Activated CD8-positive, alpha-beta T cell treated with anti-CD3 and anti-CD28 coated beads for 36 hours (primary cell): ENCODE results near the gene SPACA6. TPM values are rescaled to one million over a fixed set of nuclear protein-coding genes. Genes with fewer than 3 reads are reported as not detected.
"Not testable (repeated sequence)": the region's sequence is repeated elsewhere in the genome, so short reads cannot be mapped to it uniquely, and the experiment has no call there.

Source experiments
- ATAC-seq: fragments of 200-7000 bp; cut with Tn5 transposase; one replicate; pipeline ENCODE4 v1.10.0; 2021; ENCODE audit warnings: mild to moderate bottlenecking, moderate library complexity
- CTCF ChIA-PET: fragments of 350-600 bp; sonication (Branson Sonifier 250); formaldehyde crosslinking; loops from one replicate; lab custom pipeline; 2021; ENCODE audit warnings: antibody characterized with exemption; lab: Charles Lee
- POLR2A ChIA-PET: fragments of 350-600 bp; sonication (Branson Sonifier 250); formaldehyde crosslinking; loops from one replicate; lab custom pipeline; 2021; ENCODE audit warnings: antibody characterized with exemption; lab: Charles Lee
- DNase-seq: peaks from one replicate; pipeline ENCODE4 v3.0.0-alpha.2; 2020
- H3K27ac Mint-ChIP-seq: one replicate; pipeline ENCODE4 v1.8.0; 2021; ENCODE audit warnings: mild to moderate bottlenecking, mixed read lengths
- H3K27me3 Mint-ChIP-seq: one replicate; pipeline ENCODE4 v1.8.0; 2021; ENCODE audit warnings: mixed read lengths
- H3K36me3 Mint-ChIP-seq: one replicate; pipeline ENCODE4 v1.8.0; 2021; ENCODE audit warnings: low read depth, mixed read lengths
- H3K4me1 Mint-ChIP-seq: one replicate; pipeline ENCODE4 v1.8.0; 2021; ENCODE audit warnings: low read depth, mixed read lengths
- H3K4me3 Mint-ChIP-seq: one replicate; pipeline ENCODE4 v1.8.0; 2021; ENCODE audit warnings: mild to moderate bottlenecking, moderate library complexity, mixed read lengths
- H3K9me3 Mint-ChIP-seq: one replicate; pipeline ENCODE4 v1.8.0; 2021; ENCODE audit warnings: mixed read lengths
- CTCF ChIP-seq: fragments of 200-600 bp; IDR thresholded peaks from one replicate; pipeline ENCODE4 v1.8.0; 2022; ENCODE audit warnings: antibody characterized with exemption, mild to moderate bottlenecking
- intact Hi-C: fragments of 100-400 bp; cut with micrococcal nuclease; formaldehyde crosslinking; loops from one replicate; pipeline ENCODE4 v1.10.0; 2022
- total RNA-seq, 2 experiments: library from RNA; stranded (reverse); gene quantifications; one replicate each; pipeline ENCODE4 v1.2.3, GENCODE V29; 2021

SPACA6 gene
- total RNA-seq: 1 to 10 TPM; 2.4 to 4.6 TPM

- intact Hi-C loops: no loop called here
- ChIA-PET CTCF (no interaction called here), POLR2A (no interaction called here)
- H3K27ac Mint-ChIP-seq: no peak within 1 kb of the TSS
- TF ChIP-seq CTCF: no peak
- H3K4me1 Mint-ChIP-seq: peaks cover 15% of the 10 kb centered on the region
- no peak for ATAC-seq
- no peaks in the 10 kb centered on the region for H3K36me3 Mint-ChIP-seq
- H3K27me3 Mint-ChIP-seq: peaks cover 5% of the 10 kb centered on the region
- DNase-seq: no peak
- H3K4me3 Mint-ChIP-seq: no peak within 1 kb of the TSS
- H3K9me3 Mint-ChIP-seq: no peaks in the 10 kb centered on the region
Observed at GRCh38 chr19:51693260-51693659, at the start of gene SPACA6. TSS of gene SPACA6 (plus strand) at chr19:51693330. CDS start at chr19:51693527, 197 bp downstream.

- no peak for TF ChIP-seq CTCF
- CTCF ChIA-PET: interaction anchor here (1.0 to 1.4 kb wide), 2 partner anchors 12 to 16 kb away, joined by 4 to 5 read pairs; no protein-coding TSS in a partner anchor
- POLR2A ChIA-PET: interaction anchor here (0.7 kb wide), 1 partner anchor 128 kb away, joined by 3 read pairs; no protein-coding TSS in a partner anchor
- Mint-ChIP-seq H3K27me3 (peaks cover 35% of the 10 kb centered on the region), H3K9me3 (no peaks in the 10 kb centered on the region), H3K27ac (no peak overlapping the region), H3K36me3 (no peaks in the 10 kb centered on the region), H3K4me1 (no peaks in the 10 kb centered on the region), H3K4me3 (no peak overlapping the region)
- ATAC-seq (no peak), DNase-seq (no peak)
- intact Hi-C loops: no loop called here
Observed at GRCh38 chr19:51644636-51645271, 48.4 kb upstream of the SPACA6 start.

GRCh38 chr19:51646730-51647129, 46.4 kb upstream of the SPACA6 start, which contains the start of gene SIGLEC14:
TSS of gene SIGLEC14 (minus strand) at chr19:51646825. CDS start at chr19:51646759, 66 bp downstream.
- H3K4me1 Mint-ChIP-seq, intact Hi-C loops, H3K9me3 Mint-ChIP-seq, H3K36me3 Mint-ChIP-seq, H3K4me3 Mint-ChIP-seq, POLR2A ChIA-PET, H3K27ac Mint-ChIP-seq, DNase-seq, ATAC-seq: not testable (repeated sequence)
- CTCF ChIA-PET: interaction anchor here (2.4 kb wide), 1 partner anchor 174 kb away, joined by 6 read pairs; no protein-coding TSS in a partner anchor
- peaks cover 28% of the 10 kb centered on the region for H3K27me3 Mint-ChIP-seq

- no peaks in the 10 kb centered on the region for H3K9me3 Mint-ChIP-seq
- no peak for ATAC-seq
- peaks cover 31% of the 10 kb centered on the region for H3K27me3 Mint-ChIP-seq
- H3K4me1 Mint-ChIP-seq: no peaks in the 10 kb centered on the region
- no peak for TF ChIP-seq CTCF
- ChIA-PET CTCF (interaction anchor here (1.1 to 2.4 kb wide), 2 partner anchors 10 to 174 kb away, joined by 3 to 6 read pairs; no protein-coding TSS in a partner anchor), POLR2A (no interaction called here)
- no peaks in the 10 kb centered on the region for H3K36me3 Mint-ChIP-seq
- intact Hi-C loops: no loop called here
- H3K27ac Mint-ChIP-seq: no peak overlapping the region
- DNase-seq: no peak
- H3K4me3 Mint-ChIP-seq: no peak overlapping the region
Observed at GRCh38 chr19:51647318-51647717, 45.8 kb upstream of the SPACA6 start.

GRCh38 chr19:51651216-51651846, 41.8 kb upstream of the SPACA6 start:
- Mint-ChIP-seq H3K4me3 (no peak overlapping the region), H3K9me3 (peaks cover 2% of the 10 kb centered on the region), H3K36me3 (no peaks in the 10 kb centered on the region), H3K27me3 (peaks cover 34% of the 10 kb centered on the region), H3K27ac (no peak overlapping the region), H3K4me1 (no peaks in the 10 kb centered on the region)
- CTCF ChIA-PET: interaction anchor here (1.1 to 2.0 kb wide), 4 partner anchors 10 to 179 kb away, joined by 4 to 6 read pairs (median 4); no protein-coding TSS in a partner anchor
- no peak for TF ChIP-seq CTCF
- intact Hi-C loops: no loop called here
- ATAC-seq: no peak
- no peak for DNase-seq
- POLR2A ChIA-PET: no interaction called here
